Transverse colon (tissue), 4 donors: Measurements from ENCODE around the gene ACTBL2.

ENCODE experiments used
- EP300 ChIP-seq: sonication (generic); formaldehyde crosslinking; IDR thresholded peaks from one replicate; pipeline ENCODE4 v1.6.1; 2017; ENCODE audit warnings: antibody characterized with exemption, low read depth
- POLR2A ChIP-seq: fragments of 450-650 bp; IDR thresholded peaks from one replicate; pipeline ENCODE4 v1.6.1; 2016; ENCODE audit warnings: antibody characterized with exemption, mild to moderate bottlenecking, moderate library complexity
- POLR2AphosphoS5 ChIP-seq, 3 donors: sonication (generic); formaldehyde crosslinking; IDR thresholded peaks; one replicate each; pipeline ENCODE4 v1.6.1; 2016; ENCODE audit warnings: antibody characterized with exemption in 3 of 3
- TF ChIP-seq, protein P1 (sequence below), 5 experiments: fragments of 200-600 bp in 3 of 5; fragments of 450-650 bp in 2 of 5; sonication (generic) in 3 of 5; IDR thresholded peaks; 1 replicate in 2 of 5; 2 replicates in 3 of 5; pipeline ENCODE4 v1.5.1; 2016 to 2017; ENCODE audit warnings: antibody characterized with exemption in 5 of 5, inconsistent platforms in 3 of 5, mild to moderate bottlenecking in 2 of 5, moderate library complexity in 1 of 5

DNA sequence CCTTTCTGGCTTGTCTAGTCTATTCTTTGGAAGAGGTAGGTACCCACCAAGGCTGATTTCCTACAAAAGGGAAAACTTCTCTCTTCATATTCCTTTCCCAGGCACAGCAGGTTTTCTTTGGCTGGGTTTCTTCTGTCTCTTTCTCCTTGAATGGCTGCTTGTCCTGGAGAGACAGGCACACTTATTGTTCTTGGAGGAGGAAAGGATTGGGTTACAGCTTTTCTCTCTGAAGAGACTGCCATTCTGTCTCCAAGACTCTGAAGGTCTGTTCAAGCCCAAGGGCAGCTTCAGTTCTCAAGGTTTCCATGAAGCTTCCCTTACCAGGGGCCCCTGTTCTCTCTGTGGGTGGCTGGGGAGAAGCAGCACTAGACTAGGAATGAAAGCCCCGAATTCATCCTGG lies 33.9 kb downstream of the ACTBL2 start:
- TF ChIP-seq, protein P1, sequence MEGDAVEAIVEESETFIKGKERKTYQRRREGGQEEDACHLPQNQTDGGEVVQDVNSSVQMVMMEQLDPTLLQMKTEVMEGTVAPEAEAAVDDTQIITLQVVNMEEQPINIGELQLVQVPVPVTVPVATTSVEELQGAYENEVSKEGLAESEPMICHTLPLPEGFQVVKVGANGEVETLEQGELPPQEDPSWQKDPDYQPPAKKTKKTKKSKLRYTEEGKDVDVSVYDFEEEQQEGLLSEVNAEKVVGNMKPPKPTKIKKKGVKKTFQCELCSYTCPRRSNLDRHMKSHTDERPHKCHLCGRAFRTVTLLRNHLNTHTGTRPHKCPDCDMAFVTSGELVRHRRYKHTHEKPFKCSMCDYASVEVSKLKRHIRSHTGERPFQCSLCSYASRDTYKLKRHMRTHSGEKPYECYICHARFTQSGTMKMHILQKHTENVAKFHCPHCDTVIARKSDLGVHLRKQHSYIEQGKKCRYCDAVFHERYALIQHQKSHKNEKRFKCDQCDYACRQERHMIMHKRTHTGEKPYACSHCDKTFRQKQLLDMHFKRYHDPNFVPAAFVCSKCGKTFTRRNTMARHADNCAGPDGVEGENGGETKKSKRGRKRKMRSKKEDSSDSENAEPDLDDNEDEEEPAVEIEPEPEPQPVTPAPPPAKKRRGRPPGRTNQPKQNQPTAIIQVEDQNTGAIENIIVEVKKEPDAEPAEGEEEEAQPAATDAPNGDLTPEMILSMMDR (IDR thresholded peaks at IDR 0.05): no peak
- TF ChIP-seq POLR2A (no peak), POLR2AphosphoS5 (IDR thresholded peaks at IDR 0.05) (no peak), EP300 (no peak)
